Left ventricle myocardium inferior (tissue), 1 donor: ENCODE measurements around the gene ETS2. TPM values are rescaled to one million over a fixed set of nuclear protein-coding genes. Genes with fewer than 3 reads are reported as not detected.

ENCODE experiments used
- DNase-seq: peaks from one replicate; pipeline ENCODE4 v3.0.0-alpha.2; 2020
- H3K27ac ChIP-seq: fragments of 200-600 bp; replicated peaks from 2 replicates; pipeline ENCODE4 v1.8.0; 2021
- H3K27me3 ChIP-seq: fragments of 200-600 bp; 2 replicates; pipeline ENCODE4 v1.8.0; 2021; ENCODE audit warnings: low read depth
- H3K36me3 ChIP-seq: fragments of 200-600 bp; 2 replicates; pipeline ENCODE4 v1.8.0; 2021
- H3K4me1 ChIP-seq: fragments of 200-600 bp; 2 replicates; pipeline ENCODE4 v1.8.0; 2021
- H3K4me3 ChIP-seq: fragments of 200-600 bp; 2 replicates; pipeline ENCODE4 v1.8.0; 2021; ENCODE audit warnings: mild to moderate bottlenecking, moderate library complexity
- H3K9me3 ChIP-seq: fragments of 200-600 bp; replicated peaks from 2 replicates; pipeline ENCODE4 v1.8.0; 2021
- intact Hi-C: fragments of 100-400 bp; cut with micrococcal nuclease; formaldehyde crosslinking; loops from one replicate; pipeline ENCODE4 v1.11.0; 2022
- total RNA-seq: library from RNA; stranded (reverse); fragmentation: NEBNext Ultra II Directional; extraction: Animal tissue kit (Norgen Biotek cat#: 25700); gene quantifications from one replicate; pipeline ENCODE4 v1.2.1, GENCODE V29; 2021
- TF ChIP-seq, protein P1 (sequence below): fragments of 200-600 bp; IDR thresholded peaks from 2 replicates; pipeline ENCODE4 v1.8.0; 2021; ENCODE audit warnings: antibody characterized with exemption, mild to moderate bottlenecking, borderline replicate concordance
- donor health status: DM: no; HTN: yes; CAD: no; lungs with severe emphysema.

ETS2 gene
- total RNA-seq, 1 donor from 2014 or later: 40.9 TPM

DNA sequence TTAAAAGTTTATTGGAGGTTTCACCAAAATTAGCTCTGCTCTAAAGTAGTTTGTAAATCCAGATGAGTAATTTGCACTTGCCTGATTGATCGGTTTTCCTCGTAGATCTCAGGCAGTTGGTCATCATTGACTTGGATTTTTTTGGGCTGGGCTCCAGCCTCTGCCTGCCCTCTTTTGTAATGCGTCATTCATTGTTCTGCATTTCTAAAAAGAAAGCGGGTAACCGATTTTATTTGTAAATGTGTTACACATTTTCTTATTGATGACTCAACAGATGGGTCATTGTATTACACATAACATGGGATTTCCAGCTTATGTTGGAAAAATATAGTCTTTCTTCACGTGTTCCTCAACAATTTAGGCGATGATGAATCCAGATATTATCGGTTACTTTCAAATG, 5.5 kb downstream of the ETS2 start:
- Histone ChIP-seq H3K27me3 (no peaks in the 10 kb centered on the region), H3K4me3 (peak overlapping the region; percentile 93), H3K36me3 (peaks cover 64% of the 10 kb centered on the region), H3K9me3 (no peaks in the 10 kb centered on the region), H3K27ac (peak overlapping the region; percentile 94), H3K4me1 (peaks cover 83% of the 10 kb centered on the region)
- TF ChIP-seq, protein P1, sequence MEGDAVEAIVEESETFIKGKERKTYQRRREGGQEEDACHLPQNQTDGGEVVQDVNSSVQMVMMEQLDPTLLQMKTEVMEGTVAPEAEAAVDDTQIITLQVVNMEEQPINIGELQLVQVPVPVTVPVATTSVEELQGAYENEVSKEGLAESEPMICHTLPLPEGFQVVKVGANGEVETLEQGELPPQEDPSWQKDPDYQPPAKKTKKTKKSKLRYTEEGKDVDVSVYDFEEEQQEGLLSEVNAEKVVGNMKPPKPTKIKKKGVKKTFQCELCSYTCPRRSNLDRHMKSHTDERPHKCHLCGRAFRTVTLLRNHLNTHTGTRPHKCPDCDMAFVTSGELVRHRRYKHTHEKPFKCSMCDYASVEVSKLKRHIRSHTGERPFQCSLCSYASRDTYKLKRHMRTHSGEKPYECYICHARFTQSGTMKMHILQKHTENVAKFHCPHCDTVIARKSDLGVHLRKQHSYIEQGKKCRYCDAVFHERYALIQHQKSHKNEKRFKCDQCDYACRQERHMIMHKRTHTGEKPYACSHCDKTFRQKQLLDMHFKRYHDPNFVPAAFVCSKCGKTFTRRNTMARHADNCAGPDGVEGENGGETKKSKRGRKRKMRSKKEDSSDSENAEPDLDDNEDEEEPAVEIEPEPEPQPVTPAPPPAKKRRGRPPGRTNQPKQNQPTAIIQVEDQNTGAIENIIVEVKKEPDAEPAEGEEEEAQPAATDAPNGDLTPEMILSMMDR: no peak
- DNase-seq: no peak
- intact Hi-C loops: no loop called here

DNA sequence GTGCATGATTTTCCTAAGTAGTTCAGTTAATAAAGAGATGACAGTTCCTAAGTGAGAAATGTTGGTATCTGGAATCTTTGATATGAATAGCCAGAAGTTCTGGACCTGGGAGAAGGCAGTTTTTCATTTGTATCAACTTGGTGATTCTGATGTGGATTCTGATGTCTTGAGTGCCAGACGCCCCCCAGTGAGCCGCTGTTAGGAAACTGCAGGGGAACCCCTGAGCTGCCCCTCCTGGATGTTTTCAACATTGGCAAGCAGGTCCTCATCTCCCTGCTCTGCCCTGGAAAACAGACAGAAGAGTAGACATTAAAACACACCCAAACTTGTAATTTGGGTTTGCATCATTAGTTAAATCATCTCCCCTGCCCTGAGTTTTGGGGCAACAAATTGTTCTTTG, 7.4 kb downstream of the ETS2 start:
- Histone ChIP-seq H3K4me1 (peaks cover 73% of the 10 kb centered on the region), H3K9me3 (no peaks in the 10 kb centered on the region), H3K27me3 (no peaks in the 10 kb centered on the region), H3K4me3 (peak overlapping the region; percentile 17), H3K27ac (peak overlapping the region; percentile 94), H3K36me3 (peaks cover 83% of the 10 kb centered on the region)
- no peak for DNase-seq
- intact Hi-C loops: no loop called here
- TF ChIP-seq, protein P1: no peak

DNA sequence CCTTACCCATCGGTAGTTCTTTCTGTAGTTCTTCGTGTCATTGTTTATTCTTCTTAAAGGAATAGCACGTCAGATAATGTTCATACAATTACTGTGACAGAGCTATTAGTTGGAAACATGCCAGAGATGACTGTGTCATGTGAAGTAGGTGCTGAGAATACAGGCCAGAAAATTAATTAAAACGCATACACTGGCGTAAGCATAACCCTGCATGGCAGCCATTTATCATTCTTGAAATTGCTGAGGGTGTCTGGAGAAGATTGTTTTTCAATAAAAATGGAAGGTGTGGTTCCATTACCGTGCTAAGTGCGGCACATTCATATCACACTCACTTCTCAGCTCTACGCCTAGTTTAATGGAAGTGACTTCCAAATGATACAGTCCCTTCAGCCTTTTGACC, 7.8 kb downstream of the ETS2 start:
- no peak for DNase-seq
- no peaks in the 10 kb centered on the region for H3K9me3 ChIP-seq
- no peaks in the 10 kb centered on the region for H3K27me3 ChIP-seq
- intact Hi-C loops: no loop called here
- H3K4me3 ChIP-seq: peak overlapping the region; percentile 17
- peaks cover 74% of the 10 kb centered on the region for H3K4me1 ChIP-seq
- TF ChIP-seq, protein P1: no peak
- H3K36me3 ChIP-seq: peaks cover 87% of the 10 kb centered on the region
- H3K27ac ChIP-seq: peak overlapping the region; percentile 94

DNA sequence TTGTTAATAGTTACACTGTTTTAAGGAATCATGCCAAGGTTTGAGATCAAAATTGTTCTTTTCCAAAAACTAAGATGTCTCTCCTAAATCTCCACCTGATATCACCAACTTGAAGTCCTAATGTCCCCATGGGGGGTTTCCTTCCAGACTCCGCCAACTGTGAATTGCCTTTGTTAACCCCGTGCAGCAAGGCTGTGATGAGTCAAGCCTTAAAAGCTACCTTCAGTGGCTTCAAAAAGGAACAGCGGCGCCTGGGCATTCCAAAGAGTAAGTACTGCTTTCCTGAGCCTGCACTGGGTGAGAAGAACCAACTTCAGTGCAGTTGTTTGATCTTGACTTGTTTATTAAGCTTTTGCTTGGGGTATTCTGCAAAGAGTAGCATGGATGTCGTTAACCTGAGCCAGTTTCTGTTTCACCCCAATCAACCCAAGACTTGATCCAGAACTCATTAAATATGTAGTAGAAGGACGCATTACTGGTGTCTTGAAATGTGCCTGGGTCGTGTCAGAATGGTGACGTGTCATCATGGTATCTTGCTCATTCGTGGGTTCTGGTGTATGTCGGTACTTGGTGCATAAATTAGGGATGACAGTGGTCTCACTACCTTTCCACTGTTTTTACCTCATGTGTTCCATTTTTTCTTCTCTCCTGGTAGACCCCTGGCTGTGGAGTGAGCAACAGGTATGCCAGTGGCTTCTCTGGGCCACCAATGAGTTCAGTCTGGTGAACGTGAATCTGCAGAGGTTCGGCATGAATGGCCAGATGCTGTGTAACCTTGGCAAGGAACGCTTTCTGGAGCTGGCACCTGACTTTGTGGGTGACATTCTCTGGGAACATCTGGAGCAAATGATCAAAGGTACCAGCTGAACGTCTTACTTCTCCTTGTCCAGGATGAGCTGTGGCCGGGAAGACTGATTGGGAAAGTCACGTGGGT, 8.7 kb downstream of the ETS2 start:
- Histone ChIP-seq H3K27ac (peak overlapping the region; percentile 94), H3K36me3 (peaks cover 95% of the 10 kb centered on the region), H3K4me1 (peaks cover 73% of the 10 kb centered on the region), H3K27me3 (no peaks in the 10 kb centered on the region), H3K9me3 (no peaks in the 10 kb centered on the region), H3K4me3 (no peak overlapping the region)
- DNase-seq: no peak
- TF ChIP-seq, protein P1: no peak
- intact Hi-C loops: no loop called here

DNA sequence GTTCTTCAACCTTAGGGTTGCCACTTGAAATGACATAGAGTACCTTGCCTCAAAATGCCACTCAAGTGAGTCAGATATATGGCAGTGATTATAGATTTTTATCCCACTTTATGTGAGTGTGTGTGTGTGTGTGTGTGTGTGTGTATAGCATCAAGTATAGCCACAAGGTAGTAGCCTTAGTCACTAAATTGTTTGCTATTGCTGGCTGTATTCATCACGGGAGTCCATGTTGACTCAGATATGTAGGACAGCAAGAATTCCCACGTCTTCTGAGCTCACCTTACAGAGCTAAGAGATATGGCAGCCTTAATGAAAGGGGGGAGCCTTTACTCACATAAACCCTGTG, 9.3 kb downstream of the ETS2 start:
- Histone ChIP-seq H3K4me3 (no peak overlapping the region), H3K4me1 (peaks cover 73% of the 10 kb centered on the region), H3K27ac (peak overlapping the region; percentile 94), H3K27me3 (no peaks in the 10 kb centered on the region), H3K9me3 (no peaks in the 10 kb centered on the region), H3K36me3 (peaks cover 97% of the 10 kb centered on the region)
- DNase-seq: no peak
- TF ChIP-seq, protein P1: no peak
- intact Hi-C loops: no loop called here
